ENCODE measurements around the gene NCOA1. TPM values are rescaled to one million over a fixed set of nuclear protein-coding genes. Genes with fewer than 3 reads are reported as not detected.

The NCOA1 gene
- polyA plus RNA-seq, 1 of the 3 experiments (the other 2 are of a cell fraction): 10.7 TPM

DNA sequence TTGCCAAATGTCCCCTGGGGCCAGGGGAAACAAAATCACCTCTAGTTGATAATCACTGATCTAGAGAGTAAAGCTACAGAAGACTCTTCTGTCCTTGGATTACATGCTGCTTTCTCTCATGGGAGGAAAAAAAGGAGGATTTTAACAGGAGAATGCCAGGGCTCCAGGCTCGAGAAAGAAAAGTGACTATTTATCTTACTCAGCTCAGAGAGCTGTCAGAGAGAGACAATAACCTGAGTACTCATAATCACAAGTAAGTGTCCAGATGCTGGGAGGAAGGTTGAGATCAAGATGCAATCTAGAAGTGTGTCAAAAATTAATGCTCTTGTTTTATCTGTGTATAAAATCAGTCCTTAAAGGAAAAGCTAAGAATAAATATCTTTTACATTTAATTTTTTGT, 168.8 kb downstream of the NCOA1 start:
- ChIA-PET POLR2A (no interaction called here), CTCF (interaction anchor here (1.3 to 1.6 kb wide), 2 partner anchors 130 to 205 kb away, joined by 4 read pairs; no protein-coding TSS in a partner anchor)
- TF ChIP-seq EP300 (IDR thresholded peaks at IDR 0.05; ENCODE audit: borderline replicate concordance in 1 of 2, low read depth in 1 of 2, low read length in 1 of 2) (peak in 1 of 2 experiments; percentile 88; a peak in 2 of 4 replicates), RCOR1 (IDR thresholded peaks at IDR 0.05; ENCODE audit: low read length) (0 out of 2 replicates have a peak, but pooled peaks have one; percentile 8), GATA2 (CRISPR knock-in tag; IDR thresholded peaks at IDR 0.05) (peak; percentile 80), TCF12 (IDR thresholded peaks at IDR 0.05) (0 out of 2 replicates have a peak, but pooled peaks have one; percentile 19), RFX5 (IDR thresholded peaks at IDR 0.05; ENCODE audit: low read length) (no peak; the same call in 1 of the 2 replicates)
- TF ChIP-seq, protein P1, sequence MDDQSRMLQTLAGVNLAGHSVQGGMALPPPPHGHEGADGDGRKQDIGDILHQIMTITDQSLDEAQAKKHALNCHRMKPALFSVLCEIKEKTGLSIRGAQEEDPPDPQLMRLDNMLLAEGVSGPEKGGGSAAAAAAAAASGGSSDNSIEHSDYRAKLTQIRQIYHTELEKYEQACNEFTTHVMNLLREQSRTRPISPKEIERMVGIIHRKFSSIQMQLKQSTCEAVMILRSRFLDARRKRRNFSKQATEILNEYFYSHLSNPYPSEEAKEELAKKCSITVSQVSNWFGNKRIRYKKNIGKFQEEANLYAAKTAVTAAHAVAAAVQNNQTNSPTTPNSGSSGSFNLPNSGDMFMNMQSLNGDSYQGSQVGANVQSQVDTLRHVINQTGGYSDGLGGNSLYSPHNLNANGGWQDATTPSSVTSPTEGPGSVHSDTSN (IDR thresholded peaks at IDR 0.05): peak; percentile 33; the same call in 1 of the 2 replicates
- no peaks in the 10 kb centered on the region for H3F3A ChIP-seq (replicated peaks; ENCODE audit: insufficient read depth)
- peaks cover 2 to 3% of the 10 kb centered on the region in 2 experiments for H3K4me1 ChIP-seq (ENCODE audit: control insufficient read depth in 1 of 2, insufficient read depth in 2 of 2, low read depth in 1 of 2, low read length in 1 of 2)
- H3K4me2 ChIP-seq: no peak overlapping the region
- H3K9me3 ChIP-seq: no peaks in the 10 kb centered on the region
- WGBS (ENCODE audit: low lambda C conversion rate): 29% methylated on average over 1 of the region's 1 CpG
- peaks cover 2 to 11% of the 10 kb centered on the region in 2 experiments for H3K36me3 ChIP-seq (replicated peaks in 1 of 2; ENCODE audit: control insufficient read depth in 1 of 2, insufficient read depth in 2 of 2, low read length in 1 of 2)
- DNase-seq: peak; percentile 49
- H3K9me2 ChIP-seq: no peaks in the 10 kb centered on the region
- H3K4me3 ChIP-seq (ENCODE audit: low read depth in 2 of 2, low read length in 1 of 2): no peak overlapping the region
- H3K27ac ChIP-seq (ENCODE audit: low read depth in 2 of 2, low read length in 1 of 2): peak overlapping the region in 1 of 2 experiments; percentile 62; a peak in 2 of 4 replicates
- H4K20me1 ChIP-seq (ENCODE audit: insufficient read depth): no peaks in the 10 kb centered on the region
- H3K27me3 ChIP-seq (ENCODE audit: insufficient read depth): no peaks in the 10 kb centered on the region
- H3K79me2 ChIP-seq (ENCODE audit: insufficient read depth): 0 out of 2 replicates have a peak, but pooled peaks cover 4% of the 10 kb centered on the region
- no peak overlapping the region for H2AFZ ChIP-seq (ENCODE audit: low read depth)
- H3K9ac ChIP-seq: no peak overlapping the region

DNA sequence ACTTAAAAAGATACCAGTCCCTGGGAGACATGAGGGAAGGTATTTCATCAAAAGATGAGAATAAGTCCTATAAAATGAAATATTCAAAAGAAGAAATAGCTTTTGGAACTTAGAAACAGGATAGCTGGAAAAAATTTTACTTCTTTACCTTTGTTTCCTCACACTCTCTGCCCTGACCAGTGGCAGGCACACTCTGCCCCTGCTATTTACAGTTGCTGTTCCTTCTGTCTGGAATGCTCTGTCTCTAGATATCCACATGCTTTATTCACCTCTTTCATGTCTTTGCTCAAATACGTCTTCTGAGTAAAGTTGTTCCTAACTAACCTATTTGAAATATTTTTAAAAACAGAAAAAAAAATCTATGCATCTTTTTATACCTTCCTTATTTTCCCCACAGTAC, 176.5 kb downstream of the NCOA1 start:
- H3K4me2 ChIP-seq: no peak overlapping the region
- no peak for DNase-seq
- no peak overlapping the region for H3K4me3 ChIP-seq (ENCODE audit: low read depth in 2 of 2, low read length in 1 of 2)
- H3K4me1 ChIP-seq (ENCODE audit: control insufficient read depth in 1 of 2, insufficient read depth in 2 of 2, low read depth in 1 of 2, low read length in 1 of 2): no peaks in the 10 kb centered on the region; a peak in 1 of 4 replicates
- H3K79me2 ChIP-seq (ENCODE audit: insufficient read depth): no peaks in the 10 kb centered on the region
- peaks cover 3% of the 10 kb centered on the region for H3F3A ChIP-seq (replicated peaks; ENCODE audit: insufficient read depth)
- H3K9me3 ChIP-seq: 0 out of 2 replicates have a peak, but pooled peaks cover 3% of the 10 kb centered on the region
- no peaks in the 10 kb centered on the region for H3K9me2 ChIP-seq
- H2AFZ ChIP-seq (ENCODE audit: low read depth): no peak overlapping the region
- POLR2A ChIA-PET: no interaction called here
- H4K20me1 ChIP-seq (ENCODE audit: insufficient read depth): no peaks in the 10 kb centered on the region
- CTCF ChIA-PET: no interaction called here
- TF ChIP-seq, protein P2, sequence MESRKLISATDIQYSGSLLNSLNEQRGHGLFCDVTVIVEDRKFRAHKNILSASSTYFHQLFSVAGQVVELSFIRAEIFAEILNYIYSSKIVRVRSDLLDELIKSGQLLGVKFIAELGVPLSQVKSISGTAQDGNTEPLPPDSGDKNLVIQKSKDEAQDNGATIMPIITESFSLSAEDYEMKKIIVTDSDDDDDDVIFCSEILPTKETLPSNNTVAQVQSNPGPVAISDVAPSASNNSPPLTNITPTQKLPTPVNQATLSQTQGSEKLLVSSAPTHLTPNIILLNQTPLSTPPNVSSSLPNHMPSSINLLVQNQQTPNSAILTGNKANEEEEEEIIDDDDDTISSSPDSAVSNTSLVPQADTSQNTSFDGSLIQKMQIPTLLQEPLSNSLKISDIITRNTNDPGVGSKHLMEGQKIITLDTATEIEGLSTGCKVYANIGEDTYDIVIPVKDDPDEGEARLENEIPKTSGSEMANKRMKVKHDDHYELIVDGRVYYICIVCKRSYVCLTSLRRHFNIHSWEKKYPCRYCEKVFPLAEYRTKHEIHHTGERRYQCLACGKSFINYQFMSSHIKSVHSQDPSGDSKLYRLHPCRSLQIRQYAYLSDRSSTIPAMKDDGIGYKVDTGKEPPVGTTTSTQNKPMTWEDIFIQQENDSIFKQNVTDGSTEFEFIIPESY (IDR thresholded peaks at IDR 0.05; ENCODE audit: borderline replicate concordance, low read depth): no peak
- no peak for TF ChIP-seq MXI1 (IDR thresholded peaks at IDR 0.05; ENCODE audit: low read depth, low read length)
- no peaks in the 10 kb centered on the region for H3K27me3 ChIP-seq (ENCODE audit: insufficient read depth)
- H3K27ac ChIP-seq (ENCODE audit: low read depth in 2 of 2, low read length in 1 of 2): no peak overlapping the region
- H3K9ac ChIP-seq: no peak overlapping the region
- peaks cover 3 to 9% of the 10 kb centered on the region in 2 experiments for H3K36me3 ChIP-seq (replicated peaks in 1 of 2; ENCODE audit: control insufficient read depth in 1 of 2, insufficient read depth in 2 of 2, low read length in 1 of 2)
- 92% methylated on average over 1 of the region's 1 CpG for WGBS (ENCODE audit: low lambda C conversion rate)
